HG02623 (cell line): ENCODE measurements around the gene HARS1.
"Not testable (repeated sequence)": the region's sequence is repeated elsewhere in the genome, so short reads cannot be mapped to it uniquely, and the experiment has no call there.

Experiments
- ATAC-seq: cut with Tn5 transposase; IDR thresholded peaks from one replicate; pipeline ENCODE4 v1.9.1; 2021; ENCODE audit warnings: moderate library complexity; ENCODE audit not compliant: unreplicated experiment

Gene HARS1

DNA sequence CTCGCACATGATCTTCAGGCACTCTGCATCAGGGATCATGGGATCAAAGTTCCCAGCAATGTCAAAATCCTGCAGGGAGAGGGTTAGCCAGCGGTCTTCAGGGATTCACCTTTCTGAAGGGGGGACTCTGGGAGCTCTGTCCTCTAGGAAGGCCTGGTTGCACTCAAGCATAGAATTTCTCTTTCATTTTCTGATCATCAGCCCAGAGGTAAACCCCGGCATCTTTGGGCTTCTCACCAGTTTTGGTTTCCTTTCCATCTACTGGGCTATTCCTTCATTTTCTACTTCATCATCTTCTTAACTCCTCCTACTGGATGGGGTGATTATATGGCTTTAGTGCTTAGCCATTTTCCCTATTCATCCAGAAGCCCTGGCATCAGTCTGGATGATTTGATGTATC is 13.2 kb downstream of the HARS1 start:
- no peak for ATAC-seq

DNA sequence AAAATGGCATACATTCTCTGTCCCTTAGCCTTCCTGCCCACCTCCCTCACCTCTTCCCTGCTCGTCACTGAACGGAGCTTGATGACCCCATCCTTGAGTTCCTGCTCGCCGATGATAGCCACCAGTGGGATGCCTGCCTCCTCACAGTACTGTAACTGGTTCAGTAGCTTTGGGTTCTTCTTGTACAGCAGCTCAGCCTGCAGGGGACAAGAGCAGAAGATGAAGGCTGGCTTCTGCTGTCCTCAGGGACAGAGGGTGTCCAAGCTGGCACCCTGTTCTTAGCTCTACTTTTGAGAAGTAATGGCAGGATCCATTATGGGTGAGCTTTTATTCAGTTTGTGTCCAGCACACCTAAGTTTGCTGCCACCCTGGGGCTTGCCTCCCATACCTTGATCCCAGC is 16.5 kb downstream of the HARS1 start:
- no peak for ATAC-seq

DNA sequence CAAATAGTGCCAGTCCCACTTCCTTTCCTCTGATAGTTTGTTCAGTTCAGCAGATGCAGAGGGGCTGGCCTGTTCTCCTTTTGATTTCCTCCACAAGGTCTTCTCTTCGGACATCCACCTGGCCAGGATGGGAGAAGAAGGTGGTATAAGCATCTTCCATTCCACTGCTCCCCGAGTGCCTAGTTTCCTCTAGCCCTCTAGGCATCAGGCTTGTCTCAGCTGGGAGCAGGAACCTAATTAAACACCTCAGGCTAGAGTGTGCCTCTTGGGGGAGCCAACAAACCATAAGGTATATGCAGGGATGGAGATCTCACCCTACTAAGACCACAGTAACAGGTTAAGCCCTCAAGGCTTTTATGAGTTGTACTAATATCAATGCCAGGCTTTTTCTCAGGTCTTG is 17.0 kb downstream of the HARS1 start:
- no peak for ATAC-seq

DNA sequence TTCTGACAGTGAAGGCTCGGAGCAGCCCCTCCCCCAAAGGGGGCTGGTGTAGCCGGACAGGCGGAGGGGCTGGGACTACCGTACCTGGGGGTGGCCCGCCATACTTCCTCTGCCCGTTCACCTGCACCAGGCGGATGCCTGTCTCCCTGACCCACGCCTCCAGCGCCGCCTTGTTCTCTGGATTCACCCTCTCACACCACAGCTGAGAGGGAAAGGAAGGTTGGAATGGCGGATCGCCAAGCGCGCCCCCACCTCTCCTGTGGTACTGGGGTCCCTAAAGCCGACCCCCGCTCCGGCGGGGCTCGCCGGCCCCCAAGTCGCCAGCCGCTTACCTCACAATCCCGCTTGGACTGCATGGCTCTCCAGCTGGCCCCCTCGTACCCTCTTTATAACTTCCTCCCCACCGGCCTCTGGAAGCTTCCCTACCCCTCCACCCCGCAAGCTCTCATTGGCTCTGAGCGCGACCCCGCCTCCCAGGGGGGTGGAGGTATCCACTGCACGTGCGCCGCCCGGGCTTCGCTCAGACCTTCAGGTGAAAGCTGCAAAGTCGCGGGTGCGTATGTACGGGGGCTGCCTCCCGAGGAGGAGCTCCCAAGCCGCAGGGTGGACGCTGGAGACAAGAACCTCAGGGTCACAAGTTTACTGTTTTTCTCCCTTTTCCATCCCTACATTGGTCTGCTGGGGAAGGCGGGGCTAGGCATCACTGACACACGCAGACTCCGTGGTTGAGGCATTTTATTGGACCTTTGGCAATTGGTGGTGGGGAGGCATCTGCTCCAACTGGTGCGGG is 17.8 kb downstream of the HARS1 start, which contains the start of gene DND1:
Gene DND1, minus strand, starts transcription at position 390 of the 790 bp plus-strand sequence. Its CDS starts 34 bp downstream, at position 356.
- ATAC-seq, result no peak

DNA sequence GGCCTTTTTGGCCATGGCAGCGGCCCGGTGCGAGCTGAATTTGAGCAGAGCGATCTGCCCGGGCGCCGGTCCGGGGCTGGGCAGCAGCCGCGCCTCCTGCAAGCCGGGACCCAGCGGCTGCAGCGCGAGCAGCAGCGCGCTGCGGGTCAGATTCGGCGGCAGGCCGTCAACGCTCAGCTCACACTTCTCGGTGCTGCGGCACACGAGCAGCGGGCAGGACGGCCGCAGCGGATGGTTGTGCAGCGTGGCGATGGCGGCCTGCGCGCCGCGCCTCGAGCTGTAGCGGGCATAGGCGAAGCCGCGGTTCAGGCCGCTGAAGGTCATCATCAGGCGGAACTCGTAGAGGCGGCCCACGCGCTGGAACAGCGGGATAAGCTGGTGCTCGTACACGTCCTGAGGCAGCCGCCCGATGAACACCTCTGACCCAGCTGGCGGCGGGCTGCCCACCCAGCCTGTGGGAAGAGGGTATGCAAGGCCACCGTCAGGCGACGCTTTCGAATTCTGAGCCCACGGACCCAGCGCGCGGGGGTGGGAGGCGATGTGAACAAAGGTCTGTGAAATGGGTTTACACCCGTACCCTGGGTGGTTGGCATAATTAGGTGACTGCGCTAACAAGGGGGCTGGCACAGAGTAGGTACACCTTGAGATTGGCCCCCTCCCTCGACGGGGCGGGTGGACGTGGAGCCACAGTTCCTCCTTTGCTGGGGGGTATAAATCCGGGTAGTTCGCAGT is 18.5 kb downstream of the HARS1 start:
- no peak for ATAC-seq

DNA sequence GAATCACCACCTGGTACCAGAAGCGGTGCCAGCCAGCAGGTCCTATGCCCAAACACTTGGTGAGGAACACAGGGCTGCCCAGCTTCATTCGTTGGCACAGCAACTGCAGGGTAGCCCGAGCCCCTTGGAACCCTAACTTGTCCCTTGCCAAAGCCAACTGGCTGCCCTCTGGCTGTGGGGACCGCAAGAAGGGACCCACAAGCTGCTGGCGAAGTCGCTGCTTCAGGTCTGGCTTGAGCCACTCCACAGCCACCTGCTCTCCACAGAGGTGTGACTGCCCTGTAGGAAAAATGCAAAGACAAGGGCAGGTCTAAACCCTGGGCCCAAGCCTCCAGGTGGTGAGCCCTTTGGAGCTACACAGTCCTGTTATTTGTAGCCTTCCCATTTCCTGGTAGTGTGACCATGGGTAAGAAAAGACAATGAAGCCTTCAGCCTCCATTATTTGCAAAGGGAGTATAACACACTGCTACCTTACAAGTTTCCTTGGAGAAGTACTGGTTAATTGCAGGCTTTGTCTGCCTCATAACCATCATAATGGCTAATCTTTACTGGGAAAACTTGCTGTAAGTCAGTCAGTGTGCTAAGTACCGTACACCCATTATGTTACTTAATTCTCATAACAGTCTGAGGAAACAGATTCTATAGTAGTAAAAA is 19.6 kb downstream of the HARS1 start:
- ATAC-seq, result no peak

DNA sequence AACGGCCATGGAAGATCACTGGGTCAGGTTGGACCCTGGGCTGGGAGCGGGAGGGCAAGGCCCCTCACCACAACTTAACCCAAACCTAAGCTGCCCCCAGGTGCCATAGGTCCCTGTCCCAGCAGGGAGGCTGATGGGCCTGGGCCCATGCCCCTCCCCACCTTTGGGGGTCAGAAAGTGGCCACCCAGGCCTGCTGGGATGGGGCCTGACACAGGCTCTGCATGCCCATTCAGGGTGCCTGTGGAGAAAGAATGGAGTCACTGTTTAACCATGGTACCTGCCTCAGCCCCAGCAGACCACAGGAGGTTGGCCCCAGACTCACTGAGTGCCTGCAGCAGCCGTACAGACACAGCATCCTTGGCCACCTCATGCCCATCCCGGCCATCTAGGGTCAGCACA is 20.1 kb downstream of the HARS1 start:
- ATAC-seq, result not testable (repeated sequence)

DNA sequence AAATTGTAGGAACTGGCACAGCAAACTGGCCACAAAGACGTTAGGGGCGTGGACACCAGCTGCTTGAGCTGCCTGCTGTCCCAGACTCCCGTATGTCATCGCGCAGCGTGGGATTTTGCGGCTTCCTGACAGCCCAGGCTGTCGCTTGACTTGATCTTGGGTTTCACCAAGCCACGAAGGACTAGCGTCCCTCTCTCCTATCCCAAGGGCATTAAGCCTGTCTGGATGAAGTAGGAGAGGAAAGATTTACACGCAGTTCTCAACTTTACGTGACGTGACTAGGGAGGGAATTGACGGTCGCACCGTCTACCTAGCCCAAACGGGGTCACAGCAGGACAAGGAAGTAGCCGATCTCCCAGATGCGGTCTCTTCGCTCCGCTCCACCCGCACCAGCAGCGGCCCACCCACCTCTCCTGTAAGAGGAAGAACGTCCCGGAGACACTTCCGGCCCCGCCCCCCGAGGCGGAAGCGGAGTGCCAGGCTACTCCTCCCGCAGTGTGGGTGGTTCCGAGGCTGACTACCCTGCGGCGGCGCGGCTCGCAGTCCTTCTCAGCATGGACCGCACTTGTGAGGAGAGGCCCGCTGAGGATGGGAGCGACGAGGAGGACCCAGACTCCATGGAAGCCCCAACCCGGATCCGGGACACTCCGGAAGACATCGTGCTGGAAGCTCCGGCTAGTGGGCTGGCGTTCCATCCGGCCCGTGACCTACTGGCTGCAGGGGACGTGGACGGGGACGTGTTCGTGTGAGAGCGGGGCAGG is 26.6 kb downstream of the HARS1 start, which contains the start of gene WDR55:
Gene WDR55, plus strand, starts transcription at position 546 of the 761 bp plus-strand sequence. Its CDS starts 9 bp downstream, at position 555.
- ATAC-seq, result peak; percentile 97

DNA sequence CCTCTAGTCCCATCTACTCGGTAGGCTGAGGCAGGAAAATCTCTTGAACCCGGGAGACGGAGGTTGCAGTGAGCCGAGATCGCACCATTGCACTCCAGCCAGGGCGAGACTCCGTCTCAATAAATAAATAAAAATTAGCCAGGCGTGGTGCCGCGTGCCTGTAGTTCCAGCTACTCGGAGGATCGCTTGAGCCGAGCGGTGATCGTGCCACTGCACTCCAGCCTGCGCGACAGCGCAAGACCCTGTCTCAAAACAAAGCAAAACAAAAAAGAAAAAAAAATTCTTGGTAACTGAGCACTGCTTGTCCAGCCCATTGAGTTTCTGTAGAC is 27.2 kb downstream of the HARS1 start:
- no peak for ATAC-seq

DNA sequence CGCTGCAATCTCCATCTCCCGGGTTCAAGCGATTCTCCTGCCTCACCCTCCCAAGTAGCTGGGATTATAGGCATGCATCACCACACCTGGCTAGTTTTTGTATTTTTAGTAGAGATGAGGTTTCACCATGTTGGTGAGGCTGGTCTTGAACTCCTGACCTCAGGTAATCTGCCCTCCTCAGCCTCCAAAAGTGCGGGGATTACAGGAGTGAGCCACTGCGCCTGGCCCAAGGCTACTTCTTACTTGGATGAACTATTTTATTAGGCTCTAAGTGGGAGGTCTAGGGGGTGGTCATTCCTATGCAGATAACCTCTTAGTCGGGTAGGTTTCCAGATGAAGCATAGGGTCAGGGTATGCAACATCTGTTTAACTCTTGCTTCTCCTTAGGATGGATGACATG is 30.8 kb downstream of the HARS1 start:
- ATAC-seq, result not testable (repeated sequence)

DNA sequence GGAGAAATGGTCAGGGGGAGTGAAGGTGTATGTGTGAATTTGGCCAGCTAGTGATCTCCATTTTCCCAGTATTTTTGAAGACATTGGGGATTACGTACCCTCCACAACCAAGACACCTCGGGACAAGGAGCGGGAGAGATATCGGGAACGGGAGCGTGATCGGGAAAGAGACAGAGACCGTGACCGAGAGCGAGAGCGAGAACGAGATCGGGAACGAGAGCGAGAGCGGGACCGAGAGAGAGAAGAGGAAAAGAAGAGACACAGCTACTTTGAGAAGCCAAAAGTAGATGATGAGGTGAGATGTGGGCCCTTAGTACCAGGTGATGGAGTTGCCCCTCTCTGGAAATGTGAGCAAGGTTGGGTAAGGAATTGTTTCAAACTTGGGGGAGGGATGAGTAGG is 32.3 kb downstream of the HARS1 start:
- ATAC-seq, result no peak

DNA sequence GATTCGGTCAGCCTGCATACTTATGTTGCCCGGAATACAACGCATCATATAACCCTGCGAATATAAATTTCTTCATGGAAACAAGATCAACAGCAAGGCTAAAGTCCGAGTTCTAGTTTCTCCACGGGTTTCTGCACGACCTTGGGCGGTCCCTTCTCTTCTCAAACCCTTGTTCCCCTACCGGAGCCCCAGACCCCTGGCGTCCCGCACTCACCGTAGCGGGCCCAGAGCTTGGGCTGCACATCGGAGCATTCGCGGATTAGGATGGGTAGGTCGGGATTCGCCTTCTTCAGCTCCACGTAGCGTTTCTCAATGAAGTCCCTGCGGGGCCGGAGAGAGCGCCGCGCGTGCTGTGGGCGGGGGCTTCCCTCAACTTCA is 44.1 kb downstream of the HARS1 start:
- ATAC-seq, result no peak

DNA sequence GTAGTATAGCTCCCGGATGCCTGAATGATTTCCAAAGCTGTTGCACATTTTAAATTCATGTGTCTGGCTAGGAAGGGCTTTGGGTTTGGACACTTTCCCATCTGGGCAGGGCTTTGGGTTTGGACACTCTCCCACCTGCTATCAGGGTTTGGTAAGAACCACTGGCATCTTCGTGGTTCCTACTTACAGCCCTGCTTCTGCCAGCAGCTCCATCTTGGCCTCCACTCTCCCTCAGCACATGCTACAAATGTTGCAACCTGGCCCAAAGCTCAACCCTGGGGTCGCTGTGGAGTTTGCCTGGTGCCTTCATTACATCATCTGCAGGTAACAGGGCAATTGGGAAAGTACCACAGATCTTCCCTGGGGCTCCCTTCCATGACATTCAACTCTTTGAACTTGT is 48.5 kb downstream of the HARS1 start:
- no peak for ATAC-seq

DNA sequence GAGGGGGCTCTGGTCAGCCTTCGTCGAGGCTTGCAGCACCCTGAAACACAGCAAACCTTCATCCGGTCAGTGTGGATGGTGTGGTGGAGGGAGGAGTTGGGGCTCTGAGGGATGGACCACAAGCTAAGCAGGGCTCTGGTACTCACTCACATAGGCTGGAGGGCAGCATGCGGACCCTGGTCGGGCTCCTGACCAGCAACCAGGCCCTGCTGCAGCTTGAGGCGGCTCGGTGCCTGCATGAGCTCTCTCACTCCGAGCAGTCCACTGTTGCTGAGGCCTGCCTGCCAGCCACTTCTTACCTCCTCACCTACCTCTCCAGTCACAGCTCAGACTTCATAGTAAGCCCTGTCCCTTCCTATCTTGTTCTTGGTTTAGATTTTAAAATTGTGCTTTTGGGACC is 49.5 kb downstream of the HARS1 start:
- ATAC-seq, result no peak

DNA sequence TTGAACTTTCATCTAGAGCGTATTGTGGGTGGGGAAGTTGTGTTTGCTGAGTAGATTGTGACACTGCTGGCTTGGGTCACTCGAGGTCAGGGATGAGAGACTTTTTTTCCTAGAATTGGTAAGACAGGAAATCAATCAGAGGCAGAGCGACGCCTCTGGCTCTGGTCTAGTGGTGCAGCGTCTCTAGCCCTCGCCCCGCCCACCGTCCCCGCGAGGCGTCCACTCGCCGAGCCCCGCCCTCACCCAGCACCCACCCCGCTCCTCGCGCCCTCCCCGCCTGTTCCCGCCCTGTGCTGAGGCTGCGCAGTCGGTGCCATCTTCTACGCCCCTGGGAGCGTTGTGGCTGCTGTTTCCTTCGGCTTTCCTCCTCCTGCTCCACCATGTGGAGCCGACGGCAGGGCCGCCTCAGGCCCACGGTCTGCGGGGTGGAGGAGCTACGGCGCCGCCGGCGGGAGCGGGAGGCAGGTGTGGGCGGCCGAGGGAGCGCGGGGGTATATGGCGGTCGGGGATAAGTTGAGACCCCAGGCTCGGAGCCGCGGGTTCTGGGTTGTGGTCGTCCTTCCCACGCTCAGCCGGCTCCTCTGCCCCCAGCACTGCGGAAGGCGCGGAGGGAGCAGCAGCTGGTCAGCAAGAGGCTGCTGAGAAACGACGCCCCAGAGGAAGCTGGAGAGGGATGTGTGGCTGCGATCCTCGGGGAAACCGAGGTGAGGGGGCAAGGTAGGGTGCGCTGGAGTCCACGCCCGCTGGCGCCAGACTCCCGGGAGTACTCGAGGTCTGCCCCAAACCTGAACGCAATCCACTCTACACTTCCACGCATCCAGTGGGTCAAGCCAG is 51.8 kb downstream of the HARS1 start, which contains the start of gene TMCO6:
Gene TMCO6, plus strand, starts transcription at position 304 of the 834 bp plus-strand sequence. Its CDS starts 77 bp downstream, at position 381.
- ATAC-seq, result peak; percentile 96

DNA sequence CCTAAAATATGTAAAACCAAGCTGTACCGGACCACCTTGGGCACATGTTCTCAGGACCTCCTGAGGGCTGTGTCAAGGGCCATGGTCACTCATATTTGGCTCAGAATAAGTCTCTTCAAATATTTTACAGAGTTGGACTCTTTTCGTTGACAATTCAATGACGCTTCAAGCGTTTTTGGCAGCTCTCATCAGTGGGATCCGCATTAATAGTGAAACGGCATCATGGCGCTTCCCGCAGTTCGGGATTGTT is 52.3 kb downstream of the HARS1 start:
- ATAC-seq, result not testable (repeated sequence)

DNA sequence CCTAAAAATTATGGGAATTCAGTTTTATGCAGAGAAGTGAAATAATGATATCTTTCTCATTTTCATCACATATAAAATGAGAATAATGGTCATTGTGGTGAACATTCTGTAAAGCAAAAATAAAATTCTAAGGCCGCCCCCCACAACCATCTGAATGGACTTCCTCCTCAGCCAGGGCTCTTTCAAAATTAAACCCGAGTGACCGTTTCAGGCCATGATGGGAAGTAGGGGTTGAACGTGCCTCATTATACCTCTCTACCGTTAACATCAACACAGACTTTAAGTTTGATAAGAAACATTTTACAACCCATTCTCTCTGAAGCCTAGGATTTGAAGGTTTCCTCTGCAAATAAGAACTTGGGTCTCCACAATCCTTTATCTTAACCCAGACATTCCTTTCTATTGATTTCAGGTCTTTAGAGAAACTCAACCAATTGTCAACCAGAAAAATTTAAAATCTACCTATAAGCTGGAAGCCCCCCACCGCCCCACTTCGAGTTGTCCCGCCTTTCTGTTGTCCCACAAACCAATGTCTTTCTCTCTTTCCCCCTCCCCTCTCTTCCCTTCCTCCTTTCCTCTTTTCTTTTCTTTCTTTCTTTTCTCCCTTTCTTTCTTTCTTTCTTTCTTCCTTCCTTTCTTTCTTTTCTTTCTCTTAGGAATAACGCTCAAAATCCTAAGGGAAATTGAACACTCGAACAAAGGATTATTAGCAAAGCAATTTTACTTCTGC is 53.6 kb downstream of the HARS1 start:
- ATAC-seq, result no peak

DNA sequence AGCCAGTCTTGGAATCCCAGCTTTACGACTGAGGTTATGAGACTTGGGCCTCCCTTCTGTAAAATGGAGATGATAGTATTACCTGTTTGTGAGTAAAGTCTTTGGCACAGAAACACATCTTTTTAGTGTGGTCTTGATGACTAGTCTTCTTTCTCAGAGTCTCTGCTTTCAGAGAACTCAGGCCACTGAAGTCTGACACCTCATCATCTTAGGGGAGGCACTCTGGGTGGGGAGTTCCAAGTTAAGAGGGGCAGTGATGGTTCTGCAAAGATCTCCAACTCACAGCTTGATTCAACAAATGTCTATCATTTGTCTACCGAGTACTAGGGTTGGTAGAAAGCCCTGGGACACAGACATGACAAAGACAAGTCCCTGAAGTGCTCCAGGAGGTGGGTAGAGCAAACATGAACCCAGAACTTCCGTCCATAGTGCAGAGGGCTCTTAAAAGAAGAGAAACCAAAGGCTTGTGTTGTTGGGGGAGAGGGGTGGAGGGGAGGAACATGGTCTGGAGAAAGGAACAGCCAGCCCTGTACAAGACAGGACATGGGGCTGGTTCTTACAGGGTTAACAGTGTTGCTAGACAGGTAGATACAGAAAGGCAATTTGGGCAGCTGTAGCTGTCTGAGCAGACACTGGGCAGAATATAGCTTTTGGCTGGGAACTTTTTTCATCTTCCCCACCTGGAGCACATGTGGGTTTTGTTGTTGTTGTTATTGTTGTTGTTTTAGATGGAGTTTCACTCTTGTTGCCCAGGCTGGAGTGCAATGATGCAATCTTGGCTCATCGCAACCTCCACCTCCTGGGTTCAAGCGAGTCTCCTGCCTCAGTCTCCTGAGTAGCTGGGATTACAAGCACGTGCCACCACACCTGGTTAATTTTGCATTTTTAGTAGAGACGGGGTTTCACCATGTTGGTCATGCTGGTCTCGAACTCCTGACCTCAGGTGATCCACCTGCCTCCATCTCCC is 55.6 kb downstream of the HARS1 start:
- no peak for ATAC-seq

DNA sequence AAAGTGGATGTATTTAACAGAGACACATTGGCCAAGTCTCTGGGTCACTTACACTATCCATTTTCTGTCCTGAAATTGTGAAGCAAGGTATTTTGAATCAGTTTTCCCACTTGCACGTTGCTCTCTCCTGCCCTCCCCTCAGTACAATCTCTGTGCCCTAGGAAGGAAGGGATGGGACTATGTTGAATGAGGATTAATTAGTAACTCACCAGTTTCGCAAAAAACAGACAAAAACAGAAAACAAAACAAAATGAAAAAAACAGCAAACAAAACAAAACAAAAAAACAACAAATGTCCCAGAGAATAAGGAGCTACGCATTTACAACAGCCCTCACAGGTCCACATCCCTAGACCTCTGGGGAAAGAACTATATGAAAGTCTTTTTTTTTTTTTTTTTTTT is 57.1 kb downstream of the HARS1 start:
- ATAC-seq, result no peak
